Karpas-422 (cell line): ENCODE results near the gene DNAJC30. TPM values are rescaled to one million over a fixed set of nuclear protein-coding genes. Genes with fewer than 3 reads are reported as not detected.
"Not testable (repeated sequence)": the region's sequence is repeated elsewhere in the genome, so short reads cannot be mapped to it uniquely, and the experiment has no call there.

Source experiments
- DNase-seq: peaks from one replicate; pipeline ENCODE4 v3.0.0-alpha.2; 2015
- H2AFZ ChIP-seq: fragments of 200-600 bp; sonication (generic); 2 replicates; pipeline ENCODE4 v1.6.1; 2014; ENCODE audit warnings: antibody characterized with exemption, low read length, mixed read lengths
- H3K27ac ChIP-seq: fragments of 200-600 bp; sonication (generic); 2 replicates; pipeline ENCODE4 v1.5.1; 2014; ENCODE audit warnings: mild to moderate bottlenecking, low read length, moderate library complexity
- H3K27me3 ChIP-seq: fragments of 200-600 bp; sonication (generic); 2 replicates; pipeline ENCODE4 v1.6.1; 2014; ENCODE audit warnings: low read length, mixed read lengths
- H3K36me3 ChIP-seq: fragments of 200-600 bp; sonication (generic); 2 replicates; pipeline ENCODE4 v1.6.1; 2014; ENCODE audit warnings: low read length, mixed read lengths; ENCODE audit not compliant: insufficient read depth
- H3K4me1 ChIP-seq: fragments of 200-600 bp; sonication (generic); 2 replicates; pipeline ENCODE4 v1.6.1; 2014; ENCODE audit warnings: mild to moderate bottlenecking, low read length, mixed read lengths
- H3K4me2 ChIP-seq: fragments of 200-600 bp; sonication (generic); 2 replicates; pipeline ENCODE4 v1.6.1; 2014; ENCODE audit warnings: low read length, low read depth, mild to moderate bottlenecking; ENCODE audit not compliant: poor library complexity, severe bottlenecking
- H3K4me3 ChIP-seq: fragments of 200-600 bp; sonication (generic); 2 replicates; pipeline ENCODE4 v1.5.1; 2014; ENCODE audit warnings: mild to moderate bottlenecking, antibody characterized with exemption, low read length, mixed read lengths
- H3K79me2 ChIP-seq: fragments of 200-600 bp; sonication (generic); 2 replicates; pipeline ENCODE4 v1.6.1; 2014; ENCODE audit warnings: mild to moderate bottlenecking, low read length, mixed read lengths
- H3K9ac ChIP-seq: fragments of 200-600 bp; sonication (generic); 2 replicates; pipeline ENCODE4 v1.6.0; 2014; ENCODE audit warnings: low read length
- H3K9me2 ChIP-seq: fragments of 200-600 bp; sonication (generic), shearing (Covaris generic); replicated peaks from 2 replicates; pipeline ENCODE4 v1.6.0; 2014; ENCODE audit warnings: mild to moderate bottlenecking, low read length, moderate library complexity; ENCODE audit not compliant: insufficient read depth
- H3K9me3 ChIP-seq: fragments of 300-700, 200-600 bp; sonication (generic); 2 replicates; pipeline ENCODE4 v1.6.1; 2014; ENCODE audit warnings: low read length, mixed read lengths
- H4K20me1 ChIP-seq: fragments of 200-600 bp; sonication (generic); 2 replicates; pipeline ENCODE4 v1.6.1; 2014; ENCODE audit warnings: mild to moderate bottlenecking, antibody characterized with exemption, low read length, low read depth; ENCODE audit not compliant: insufficient read depth
- total RNA-seq: library from RNA; depleted of rRNA; stranded (reverse); fragments of >200 nt; shearing (Covaris generic); gene quantifications from 2 replicates; pipeline ENCODE4 v1.2.3, GENCODE V29; 2014; ENCODE audit warnings: low replicate concordance

DNAJC30 gene
- total RNA-seq, 1 experiment from 2014 or later: 1.3 TPM

DNA sequence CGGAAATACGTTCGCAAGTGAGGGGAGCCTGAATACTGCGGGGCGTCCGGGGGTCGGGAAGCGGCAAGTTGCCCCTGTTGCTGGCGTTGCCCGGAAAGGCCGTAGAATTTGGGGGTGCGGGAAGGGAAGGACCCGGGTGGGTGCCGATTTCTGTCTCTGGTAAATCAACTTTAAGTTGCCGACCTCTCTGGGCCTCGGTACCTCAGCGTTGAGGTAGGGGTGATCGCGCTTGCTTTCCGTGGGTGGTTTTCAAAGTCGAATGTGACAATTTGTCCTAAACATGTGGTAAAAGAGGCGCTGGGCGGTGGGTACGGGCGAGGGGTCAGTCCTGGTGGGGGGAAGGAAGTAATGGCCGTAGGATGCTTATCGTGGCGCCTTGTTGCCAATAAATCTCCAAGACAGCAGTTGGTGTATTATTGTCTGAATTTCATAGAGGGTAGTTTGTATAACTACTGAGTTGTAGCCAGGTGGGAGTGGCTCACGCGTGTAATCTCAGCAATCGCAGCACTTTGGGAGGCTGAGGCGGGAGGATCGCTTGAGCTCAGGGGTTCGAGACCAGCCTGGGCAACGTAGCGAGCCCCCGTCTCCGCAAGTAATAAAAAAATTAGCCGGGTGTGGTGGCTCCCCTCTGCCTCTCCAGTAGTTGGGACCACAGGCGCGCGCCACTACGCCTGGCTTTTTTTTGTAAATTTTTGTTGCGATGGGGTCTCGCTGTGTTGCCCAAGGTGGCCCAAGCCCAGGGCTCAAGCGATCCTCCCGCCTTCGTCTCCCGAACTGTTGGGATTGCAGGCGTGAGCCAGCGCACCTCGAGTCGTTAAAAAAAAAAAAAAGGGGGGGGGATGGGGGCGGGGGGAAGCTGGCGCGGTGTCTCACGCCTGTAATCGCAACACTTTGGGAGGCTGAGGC lies 788 bp upstream of the DNAJC30 start:
- H3K27ac ChIP-seq: peak overlapping the region; percentile 24; the same call in 1 of the 2 replicates
- H4K20me1 ChIP-seq: no peaks in the 10 kb centered on the region; the same call in 1 of the 2 replicates
- peaks cover 14% of the 10 kb centered on the region; the same call in 1 of the 2 replicates for H3K36me3 ChIP-seq
- peak overlapping the region; percentile 98 for H2AFZ ChIP-seq
- H3K4me2 ChIP-seq: peak overlapping the region; percentile 91
- peaks cover 73% of the 10 kb centered on the region for H3K79me2 ChIP-seq
- H3K9ac ChIP-seq: peak overlapping the region; percentile 99
- no peak for DNase-seq
- H3K9me2 ChIP-seq: no peaks in the 10 kb centered on the region
- H3K4me1 ChIP-seq: peaks cover 25% of the 10 kb centered on the region
- no peaks in the 10 kb centered on the region for H3K27me3 ChIP-seq
- H3K9me3 ChIP-seq: no peaks in the 10 kb centered on the region
- peak overlapping the region; percentile 100 for H3K4me3 ChIP-seq

DNA sequence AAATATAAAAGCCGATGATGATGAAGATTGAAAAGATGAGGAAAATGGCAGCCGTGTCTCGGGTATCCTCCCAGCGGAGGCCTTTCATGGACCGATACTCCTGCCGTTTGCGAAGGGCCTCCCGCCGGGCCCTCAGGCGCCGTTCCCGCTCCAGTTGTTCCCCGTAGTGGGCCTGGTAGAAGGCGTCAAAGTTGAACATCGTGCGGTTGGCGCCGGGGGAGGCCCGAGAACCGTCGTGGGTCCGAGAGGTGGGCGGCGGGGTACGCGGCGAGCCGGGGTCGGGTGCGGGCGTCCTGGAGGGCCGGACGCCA lies 553 bp downstream of the DNAJC30 start:
- Histone ChIP-seq H3K4me1 (peaks cover 25% of the 10 kb centered on the region), H3K36me3 (peaks cover 8% of the 10 kb centered on the region; the same call in 1 of the 2 replicates), H3K9me3 (no peaks in the 10 kb centered on the region), H3K9ac (peak overlapping the region; percentile 79), H3K79me2 (peaks cover 68% of the 10 kb centered on the region), H3K27me3 (no peaks in the 10 kb centered on the region), H3K4me2 (peak overlapping the region; percentile 87), H4K20me1 (no peaks in the 10 kb centered on the region; the same call in 1 of the 2 replicates), H3K9me2 (no peaks in the 10 kb centered on the region), H3K27ac (no peak overlapping the region), H3K4me3 (peak overlapping the region; percentile 100), H2AFZ (peak overlapping the region; percentile 96; the same call in 1 of the 2 replicates)
- DNase-seq: no peak

DNA sequence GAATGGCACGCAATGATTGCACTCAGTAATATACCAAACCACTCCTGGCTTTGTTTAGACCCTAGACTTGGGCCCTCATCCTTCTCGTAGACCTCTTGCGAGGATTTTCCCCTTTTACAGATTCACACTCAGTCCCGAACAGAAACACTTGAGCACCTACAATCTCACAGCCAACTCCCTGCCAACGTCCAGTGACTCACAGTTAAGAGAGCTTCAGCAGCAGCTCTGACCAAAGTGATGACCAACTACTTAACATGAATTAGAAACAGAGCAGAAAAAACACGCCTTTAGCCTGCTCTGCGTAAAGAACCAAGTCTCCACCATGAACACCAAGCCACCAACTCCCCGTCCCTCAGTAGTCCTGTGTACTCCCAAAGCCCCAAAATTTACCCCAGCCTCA lies 2.2 kb downstream of the DNAJC30 start:
- H3K36me3 ChIP-seq: peaks cover 1% of the 10 kb centered on the region; the same call in 1 of the 2 replicates
- no peak overlapping the region for H3K27ac ChIP-seq
- no peaks in the 10 kb centered on the region; the same call in 1 of the 2 replicates for H4K20me1 ChIP-seq
- H3K4me1 ChIP-seq: peaks cover 25% of the 10 kb centered on the region
- H3K27me3 ChIP-seq: no peaks in the 10 kb centered on the region
- H3K9ac ChIP-seq: no peak overlapping the region
- H3K9me2 ChIP-seq: no peaks in the 10 kb centered on the region
- H3K4me3 ChIP-seq: no peak overlapping the region
- H3K79me2 ChIP-seq: peaks cover 52% of the 10 kb centered on the region
- DNase-seq: no peak
- peak overlapping the region; percentile 87 for H3K4me2 ChIP-seq
- no peak overlapping the region for H2AFZ ChIP-seq
- no peaks in the 10 kb centered on the region for H3K9me3 ChIP-seq

DNA sequence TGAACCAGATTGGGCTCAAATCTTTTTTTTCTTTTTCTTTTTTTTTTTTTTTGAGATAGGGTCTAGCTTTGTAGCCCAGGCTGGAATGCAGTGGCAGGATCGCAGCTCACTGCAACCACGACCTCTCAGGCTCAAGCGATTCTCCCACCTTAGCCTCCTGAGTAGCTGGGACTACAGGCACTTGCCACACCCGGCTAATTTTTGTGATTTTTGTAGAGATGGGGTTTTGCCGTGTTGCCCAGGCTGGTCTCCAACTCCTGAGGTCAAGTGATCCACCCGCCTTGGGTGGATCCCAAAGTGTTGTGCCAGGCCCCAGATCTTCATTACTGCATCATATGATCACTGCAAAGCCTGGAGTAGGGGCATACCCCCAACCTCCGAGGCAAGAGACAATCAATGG lies 2.8 kb downstream of the DNAJC30 start:
- peaks cover 47% of the 10 kb centered on the region for H3K79me2 ChIP-seq
- H2AFZ ChIP-seq: no peak overlapping the region
- H3K4me2 ChIP-seq: no peak overlapping the region
- DNase-seq: no peak
- no peaks in the 10 kb centered on the region for H3K36me3 ChIP-seq
- H4K20me1 ChIP-seq: no peaks in the 10 kb centered on the region; the same call in 1 of the 2 replicates
- peaks cover 25% of the 10 kb centered on the region for H3K4me1 ChIP-seq
- H3K27ac ChIP-seq: no peak overlapping the region
- H3K9me2 ChIP-seq: no peaks in the 10 kb centered on the region
- H3K9ac ChIP-seq: no peak overlapping the region
- no peaks in the 10 kb centered on the region for H3K27me3 ChIP-seq
- no peak overlapping the region for H3K4me3 ChIP-seq
- H3K9me3 ChIP-seq: no peaks in the 10 kb centered on the region

- DNase-seq: no peak
- Histone ChIP-seq H2AFZ (no peak overlapping the region), H3K4me2 (no peak overlapping the region), H3K9me3 (no peaks in the 10 kb centered on the region), H3K4me1 (peaks cover 20% of the 10 kb centered on the region), H3K27me3 (no peaks in the 10 kb centered on the region), H3K9ac (no peak overlapping the region), H4K20me1 (no peaks in the 10 kb centered on the region; the same call in 1 of the 2 replicates), H3K9me2 (no peaks in the 10 kb centered on the region), H3K27ac (no peak overlapping the region), H3K4me3 (no peak overlapping the region), H3K79me2 (peaks cover 39% of the 10 kb centered on the region), H3K36me3 (no peaks in the 10 kb centered on the region)
Observed at GRCh38 chr7:73679709-73680108, 3.5 kb downstream of the DNAJC30 start.

- Histone ChIP-seq H2AFZ (no peak overlapping the region), H3K4me3 (no peak overlapping the region), H3K79me2 (peaks cover 31% of the 10 kb centered on the region), H3K9me2 (no peaks in the 10 kb centered on the region), H3K36me3 (no peaks in the 10 kb centered on the region), H3K4me1 (peaks cover 14% of the 10 kb centered on the region), H3K4me2 (no peak overlapping the region), H3K27ac (no peak overlapping the region), H4K20me1 (no peaks in the 10 kb centered on the region; the same call in 1 of the 2 replicates), H3K9me3 (no peaks in the 10 kb centered on the region), H3K27me3 (no peaks in the 10 kb centered on the region), H3K9ac (no peak overlapping the region)
- DNase-seq: no peak
Observed at GRCh38 chr7:73678862-73679261, 4.4 kb downstream of the DNAJC30 start.

GRCh38 chr7:73676062-73676461 lies 7.2 kb downstream of the DNAJC30 start:
- not testable (repeated sequence) for H3K9me2 ChIP-seq, H3K36me3 ChIP-seq, H3K4me1 ChIP-seq

GRCh38 chr7:73674468-73675124 lies 8.7 kb downstream of the DNAJC30 start:
- Histone ChIP-seq H4K20me1 (no peaks in the 10 kb centered on the region; the same call in 1 of the 2 replicates), H3K4me3 (no peak overlapping the region), H3K27ac (no peak overlapping the region), H3K4me1 (no peaks in the 10 kb centered on the region), H3K9me3 (no peaks in the 10 kb centered on the region), H2AFZ (no peak overlapping the region), H3K27me3 (no peaks in the 10 kb centered on the region), H3K9ac (no peak overlapping the region), H3K9me2 (no peaks in the 10 kb centered on the region), H3K36me3 (no peaks in the 10 kb centered on the region), H3K79me2 (no peaks in the 10 kb centered on the region), H3K4me2 (no peak overlapping the region)
- no peak for DNase-seq

More at GRCh38 chr7:73676062-73676461, 7.2 kb downstream of the DNAJC30 start:
- not testable (repeated sequence) for H3K9ac ChIP-seq, H2AFZ ChIP-seq, H3K9me3 ChIP-seq, DNase-seq, H3K4me3 ChIP-seq, H3K27me3 ChIP-seq, H4K20me1 ChIP-seq, H3K4me2 ChIP-seq, H3K27ac ChIP-seq, H3K79me2 ChIP-seq
